Left ventricle myocardium inferior (tissue), 1 donor: Measurements from ENCODE around the gene CLSTN2. TPM values are rescaled to one million over a fixed set of nuclear protein-coding genes. Genes with fewer than 3 reads are reported as not detected.
"Not testable (repeated sequence)": the region's sequence is repeated elsewhere in the genome, so short reads cannot be mapped to it uniquely, and the experiment has no call there.

Source experiments
- DNase-seq: peaks from one replicate; pipeline ENCODE4 v3.0.0-alpha.2; 2020
- H3K27ac ChIP-seq: fragments of 200-600 bp; replicated peaks from 2 replicates; pipeline ENCODE4 v1.8.0; 2021
- H3K27me3 ChIP-seq: fragments of 200-600 bp; 2 replicates; pipeline ENCODE4 v1.8.0; 2021; ENCODE audit warnings: low read depth
- H3K36me3 ChIP-seq: fragments of 200-600 bp; 2 replicates; pipeline ENCODE4 v1.8.0; 2021
- H3K4me1 ChIP-seq: fragments of 200-600 bp; 2 replicates; pipeline ENCODE4 v1.8.0; 2021
- H3K4me3 ChIP-seq: fragments of 200-600 bp; 2 replicates; pipeline ENCODE4 v1.8.0; 2021; ENCODE audit warnings: mild to moderate bottlenecking, moderate library complexity
- H3K9me3 ChIP-seq: fragments of 200-600 bp; replicated peaks from 2 replicates; pipeline ENCODE4 v1.8.0; 2021
- CTCF ChIP-seq: fragments of 200-600 bp; IDR thresholded peaks from 2 replicates; pipeline ENCODE4 v1.8.0; 2021; ENCODE audit warnings: antibody characterized with exemption, mild to moderate bottlenecking, borderline replicate concordance
- intact Hi-C: fragments of 100-400 bp; cut with micrococcal nuclease; formaldehyde crosslinking; loops from one replicate; pipeline ENCODE4 v1.11.0; 2022
- total RNA-seq: library from RNA; stranded (reverse); fragmentation: NEBNext Ultra II Directional; extraction: Animal tissue kit (Norgen Biotek cat#: 25700); gene quantifications from one replicate; pipeline ENCODE4 v1.2.1, GENCODE V29; 2021
- donor health status: DM: no; HTN: yes; CAD: no; lungs with severe emphysema.

The CLSTN2 gene
- total RNA-seq, 1 donor from 2014 or later: 7.0 TPM

DNA sequence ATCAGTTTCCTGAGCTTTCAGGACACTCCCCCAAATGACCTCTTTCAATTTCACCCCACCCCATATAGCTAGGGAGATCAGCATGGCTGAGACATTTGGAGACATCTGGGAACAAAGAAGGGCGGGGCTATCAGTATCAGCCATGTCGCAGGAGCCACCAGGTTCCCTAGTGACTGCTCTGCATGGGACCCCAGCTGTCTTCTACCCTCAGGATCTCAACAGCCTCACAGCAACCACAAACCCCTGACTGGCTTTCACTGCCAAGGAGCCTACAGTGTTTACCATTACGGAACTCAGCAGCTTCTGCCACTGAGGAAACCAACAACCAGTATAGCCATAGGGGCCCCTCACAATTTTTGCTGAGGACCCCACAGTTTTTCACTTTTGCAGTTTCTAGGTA is 473.3 kb downstream of the CLSTN2 start:
- Histone ChIP-seq H3K9me3 (peaks cover 16% of the 10 kb centered on the region), H3K27me3 (no peaks in the 10 kb centered on the region), H3K36me3 (no peaks in the 10 kb centered on the region), H3K4me1 (no peaks in the 10 kb centered on the region), H3K27ac (no peak overlapping the region), H3K4me3 (no peak overlapping the region)
- no peak for TF ChIP-seq CTCF
- intact Hi-C loops: no loop called here
- no peak for DNase-seq

- intact Hi-C loops: no loop called here
- peaks cover 13% of the 10 kb centered on the region for H3K4me1 ChIP-seq
- no peak overlapping the region for H3K4me3 ChIP-seq
- H3K27ac ChIP-seq: no peak overlapping the region
- no peaks in the 10 kb centered on the region for H3K27me3 ChIP-seq
- no peaks in the 10 kb centered on the region for H3K36me3 ChIP-seq
- no peak for TF ChIP-seq CTCF
- H3K9me3 ChIP-seq: peaks cover 26% of the 10 kb centered on the region
- DNase-seq: no peak
These were observed 481.7 kb downstream of the CLSTN2 start for GRCh38 chr3:140416666-140417065.

- peak; percentile 42 for TF ChIP-seq CTCF
- Histone ChIP-seq H3K27me3 (no peaks in the 10 kb centered on the region), H3K4me3 (no peak overlapping the region), H3K9me3 (peaks cover 2% of the 10 kb centered on the region), H3K4me1 (peaks cover 25% of the 10 kb centered on the region), H3K27ac (no peak overlapping the region), H3K36me3 (no peaks in the 10 kb centered on the region)
- DNase-seq: no peak
- intact Hi-C loops: no loop called here
These were observed 485.8 kb downstream of the CLSTN2 start for GRCh38 chr3:140420621-140421357.

GRCh38 chr3:140421884-140422283 is 486.9 kb downstream of the CLSTN2 start:
- Histone ChIP-seq H3K27me3 (no peaks in the 10 kb centered on the region), H3K27ac (no peak overlapping the region), H3K4me3 (no peak overlapping the region), H3K36me3 (no peaks in the 10 kb centered on the region), H3K4me1 (peaks cover 25% of the 10 kb centered on the region), H3K9me3 (no peaks in the 10 kb centered on the region)
- intact Hi-C loops: no loop called here
- TF ChIP-seq CTCF: no peak
- no peak for DNase-seq

- TF ChIP-seq CTCF: no peak
- peaks cover 25% of the 10 kb centered on the region for H3K4me1 ChIP-seq
- H3K9me3 ChIP-seq: no peaks in the 10 kb centered on the region
- no peak for DNase-seq
- H3K27me3 ChIP-seq: no peaks in the 10 kb centered on the region
- no peak overlapping the region for H3K27ac ChIP-seq
- H3K4me3 ChIP-seq: no peak overlapping the region
- H3K36me3 ChIP-seq: no peaks in the 10 kb centered on the region
- intact Hi-C loops: no loop called here
These were observed 488.2 kb downstream of the CLSTN2 start for GRCh38 chr3:140423146-140423545.

DNA sequence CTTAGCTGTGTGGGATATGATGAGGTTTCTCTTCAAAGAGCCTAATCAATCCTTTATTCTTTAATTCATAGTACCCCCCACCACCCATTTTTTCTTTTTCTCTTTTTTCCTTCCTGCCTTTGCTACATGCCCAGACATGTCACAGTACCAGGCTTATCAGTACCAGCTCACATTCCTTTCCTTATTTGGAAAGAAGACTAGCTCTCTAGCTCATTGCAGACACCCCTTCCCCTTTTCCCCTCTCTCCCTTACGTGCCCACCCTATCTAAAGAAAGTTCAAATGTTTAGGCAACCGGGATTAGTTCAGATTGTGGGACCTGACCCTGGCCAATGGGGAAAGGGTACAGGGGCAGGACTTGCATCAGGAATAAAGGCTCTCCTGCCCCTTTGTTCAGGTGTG is 488.6 kb downstream of the CLSTN2 start:
- H3K27me3 ChIP-seq, DNase-seq, intact Hi-C loops, H3K27ac ChIP-seq, H3K9me3 ChIP-seq, H3K4me3 ChIP-seq, H3K36me3 ChIP-seq: not testable (repeated sequence)
- H3K4me1 ChIP-seq: peaks cover 25% of the 10 kb centered on the region
